Gastrocnemius medialis (tissue), 4 donors: ENCODE data around the gene CDH16. TPM values are rescaled to one million over a fixed set of nuclear protein-coding genes. Genes with fewer than 3 reads are reported as not detected.

ENCODE experiments used
- ATAC-seq, 2 donors: fragments of 150-250 bp; one replicate each; pipeline ENCODE4 v1.9.1; 2016
- DNase-seq, 2 donors: peaks; one replicate each; pipeline ENCODE4 v3.0.0-alpha.2; 2019
- H3K27ac ChIP-seq, 4 donors: fragments of 200-600 bp; sonication (generic); 1 replicate in 1 of 4; 2 replicates in 3 of 4; pipeline ENCODE4 v1.5.1; 2016 to 2018; ENCODE audit warnings: mild to moderate bottlenecking in 2 of 4, moderate library complexity in 1 of 4
- H3K27me3 ChIP-seq, 3 donors: fragments of 200-600 bp; sonication (generic) in 2 of 3; 1 replicate in 1 of 3; 2 replicates in 2 of 3; pipeline versions ENCODE4 v1.5.1 to v1.6.0; 2016 to 2019; ENCODE audit warnings: mild to moderate bottlenecking in 1 of 3, moderate library complexity in 1 of 3
- H3K36me3 ChIP-seq, 2 donors: fragments of 200-600 bp; sonication (generic) in 1 of 2; one replicate each; pipeline ENCODE4 v1.5.1; 2017 to 2018
- H3K4me1 ChIP-seq, 2 donors: fragments of 200-600 bp; sonication (generic) in 1 of 2; one replicate each; pipeline ENCODE4 v1.5.1; 2016 to 2017; ENCODE audit warnings: mild to moderate bottlenecking in 2 of 2
- H3K4me3 ChIP-seq, 4 donors: fragments of 200-600 bp; sonication (generic) in 3 of 4; 1 replicate in 1 of 4; 2 replicates in 3 of 4; pipeline ENCODE4 v1.5.1; 2016 to 2019; ENCODE audit warnings: mild to moderate bottlenecking in 2 of 4
- H3K9me3 ChIP-seq, 3 donors: fragments of 200-600 bp; sonication (generic) in 2 of 3; 1 replicate in 1 of 3; 2 replicates in 2 of 3; pipeline ENCODE4 v1.5.1; 2016 to 2019
- CTCF ChIP-seq, 5 experiments: fragments of 450-650 bp in 3 of 5; fragments of 200-600 bp in 2 of 5; sonication (generic) in 2 of 5; IDR thresholded peaks in 4 of 5; conservative IDR thresholded peaks in 1 of 5; 1 replicate in 4 of 5; 2 replicates in 1 of 5; pipeline ENCODE4 v1.5.1; 2016 to 2019; ENCODE audit warnings: antibody characterized with exemption in 5 of 5, mild to moderate bottlenecking in 3 of 5, moderate library complexity in 3 of 5
- POLR2A ChIP-seq, 2 donors: fragments of 450-650 bp; IDR thresholded peaks; one replicate each; pipeline ENCODE4 v1.6.1; 2017; ENCODE audit warnings: antibody characterized with exemption in 2 of 2, mild to moderate bottlenecking in 2 of 2, moderate library complexity in 2 of 2
- in situ Hi-C, 4 donors: fragments of 200-750 bp; cut with MboI; loops; one replicate each; pipeline versions ENCODE4 v1.15.0 to v1.8.0; 2017; ENCODE audit warnings: low sequenced_read_pairs in 4 of 4
- intact Hi-C: fragments of 100-400 bp; cut with DNase I; formaldehyde crosslinking; loops from one replicate; pipeline ENCODE4 v1.15.1; 2023; ENCODE audit warnings: low total_unique reads
- total RNA-seq, 4 donors: library from RNA; depleted of rRNA; stranded (reverse); fragments of >200 nt; gene quantifications; one replicate each; pipeline versions ENCODE4 v1.1.0 to v1.2.3, GENCODE V29; 2016

Gene CDH16
- total RNA-seq, 4 donors from 2014 or later: 0.10 to 0.87 (median 0.16) TPM; not detected in 1

DNA sequence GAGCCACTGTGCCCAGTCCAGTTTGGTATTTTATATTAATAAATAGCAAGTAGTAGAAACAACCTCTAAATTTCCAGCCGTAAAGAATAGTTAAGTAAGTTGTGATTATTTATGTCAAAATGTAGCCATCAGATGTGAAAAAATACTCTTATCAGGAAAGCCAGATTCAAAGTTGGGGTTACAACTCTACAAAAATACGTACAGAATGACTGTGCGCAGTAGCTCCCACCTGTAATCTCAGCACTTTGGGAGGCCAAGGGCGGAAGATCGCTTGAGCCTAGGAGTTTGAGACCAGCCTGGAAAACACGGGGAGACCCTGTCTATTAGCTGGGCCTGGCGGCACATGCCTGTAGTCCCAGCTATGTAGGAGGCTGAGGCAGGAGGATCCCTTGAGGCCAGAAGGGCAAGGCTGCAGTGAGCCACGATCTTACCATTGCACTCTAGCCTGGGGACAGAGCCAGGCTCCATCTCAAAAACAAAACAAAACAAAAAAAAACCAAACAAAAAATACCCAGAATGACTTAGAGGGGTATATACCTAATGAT, 36.6 kb downstream of the CDH16 start:
- Histone ChIP-seq H3K4me1 (peaks cover 9% of the 10 kb centered on the region in 2 donors), H3K27me3 (no peaks in the 10 kb centered on the region), H3K9me3 (no peaks in the 10 kb centered on the region), H3K36me3 (peaks cover 0 to 15% of the 10 kb centered on the region in 2 donors), H3K27ac (peak overlapping the region in 2 of 4 donors; percentile 79 to 82), H3K4me3 (no peak overlapping the region)
- TF ChIP-seq POLR2A (IDR thresholded peaks at IDR 0.05) (no peak), CTCF (IDR thresholded peaks at IDR 0.05 in 4 of 5, conservative IDR thresholded peaks at IDR 0.05 in 1 of 5) (no peak)
- intact Hi-C loops (no loop called here), in situ Hi-C loops (no loop called here)
- DNase-seq (no peak), ATAC-seq (no peak)

- intact Hi-C loops: no loop called here
- TF ChIP-seq CTCF (IDR thresholded peaks at IDR 0.05 in 4 of 5, conservative IDR thresholded peaks at IDR 0.05 in 1 of 5) (no peak), POLR2A (IDR thresholded peaks at IDR 0.05) (no peak)
- H3K36me3 ChIP-seq: peaks cover 0 to 15% of the 10 kb centered on the region in 2 donors
- ATAC-seq (no peak), DNase-seq (no peak)
- peaks cover 9% of the 10 kb centered on the region in 2 donors for H3K4me1 ChIP-seq
- peak overlapping the region in 3 of 4 donors; percentile 68 to 94 (median 86) for H3K4me3 ChIP-seq
- peak overlapping the region; percentile 78 to 87 (median 80) for H3K27ac ChIP-seq
- H3K27me3 ChIP-seq: no peaks in the 10 kb centered on the region
- no peaks in the 10 kb centered on the region for H3K9me3 ChIP-seq
- in situ Hi-C loops: no loop called here
These were observed 37.1 kb downstream of the CDH16 start for GRCh38 chr16:66881560-66881959.

GRCh38 chr16:66881014-66881417, 37.7 kb downstream of the CDH16 start:
- H3K4me1 ChIP-seq: peaks cover 9% of the 10 kb centered on the region in 2 donors
- DNase-seq (no peak), ATAC-seq (peak; percentile 3 to 7)
- H3K4me3 ChIP-seq: peak overlapping the region; percentile 68 to 94 (median 86)
- H3K9me3 ChIP-seq: no peaks in the 10 kb centered on the region
- H3K27me3 ChIP-seq: no peaks in the 10 kb centered on the region
- in situ Hi-C loops: no loop called here
- TF ChIP-seq POLR2A (IDR thresholded peaks at IDR 0.05): no peak
- no peak for TF ChIP-seq CTCF (IDR thresholded peaks at IDR 0.05 in 4 of 5, conservative IDR thresholded peaks at IDR 0.05 in 1 of 5)
- intact Hi-C loops: no loop called here
- peaks cover 0 to 15% of the 10 kb centered on the region in 2 donors for H3K36me3 ChIP-seq
- H3K27ac ChIP-seq: peak overlapping the region; percentile 78 to 87 (median 80)

DNA sequence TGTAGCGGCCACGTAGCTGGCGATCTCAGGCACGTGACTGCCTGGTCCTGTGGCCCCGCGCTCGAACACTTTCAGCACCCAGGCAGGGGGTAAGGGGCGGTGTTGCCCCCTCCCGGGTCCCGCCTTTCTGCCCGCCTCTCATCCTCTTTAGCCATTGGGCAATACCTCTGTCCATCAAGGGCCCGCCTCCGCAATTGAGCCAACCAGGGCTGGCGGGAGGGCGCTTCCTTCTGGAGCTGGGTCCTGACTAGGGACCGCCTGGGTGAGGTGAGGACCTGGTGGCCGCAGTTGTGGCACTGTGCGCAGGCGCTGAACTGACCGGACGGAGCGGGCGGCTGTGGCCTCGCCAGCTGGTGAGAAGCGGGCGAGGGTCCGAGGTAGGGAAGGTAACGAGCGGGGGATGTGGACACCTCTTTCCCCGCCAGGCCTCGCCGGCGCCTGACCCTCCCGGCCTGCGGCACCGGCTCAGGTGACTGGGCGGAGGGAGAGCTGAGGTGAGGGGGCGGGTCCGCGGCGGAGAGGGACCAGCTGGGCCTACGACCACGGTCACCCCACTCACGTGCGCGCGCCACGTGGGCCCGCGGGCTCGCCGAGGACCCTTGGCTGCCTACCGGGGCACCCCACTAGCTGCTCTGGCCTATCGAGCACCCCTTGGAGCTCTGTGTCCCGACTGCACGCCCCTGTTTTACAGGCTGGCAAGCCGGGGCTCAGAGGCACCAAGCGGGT, 38.2 kb downstream of the CDH16 start, which contains the start of gene PDP2:
Gene PDP2, plus strand, starts transcription at position 228 of the 726 bp plus-strand sequence. CDS start 3,770 bp downstream, outside the sequence.
- no peaks in the 10 kb centered on the region for H3K27me3 ChIP-seq
- peak within 1 kb of the TSS; percentile 68 to 94 (median 86) for H3K4me3 ChIP-seq
- intact Hi-C loops (no loop called here), in situ Hi-C loops (no loop called here)
- H3K9me3 ChIP-seq: no peaks in the 10 kb centered on the region
- no peak for TF ChIP-seq CTCF (IDR thresholded peaks at IDR 0.05 in 4 of 5, conservative IDR thresholded peaks at IDR 0.05 in 1 of 5)
- TF ChIP-seq POLR2A (IDR thresholded peaks at IDR 0.05): peak; percentile 81 to 90
- peaks cover 0 to 13% of the 10 kb centered on the region in 2 donors for H3K36me3 ChIP-seq
- ATAC-seq: peak; percentile 95 to 96
- DNase-seq: peak; percentile 97
- peaks cover 9% of the 10 kb centered on the region in 2 donors for H3K4me1 ChIP-seq
- peak within 1 kb of the TSS; percentile 78 to 87 (median 80) for H3K27ac ChIP-seq
